K562 treated with DMSO at 1 percent for 24 hours (cell line): Measurements from ENCODE around the gene EPHA3. TPM values are rescaled to one million over a fixed set of nuclear protein-coding genes. Genes with fewer than 3 reads are reported as not detected.

Experiments
- total RNA-seq: library from RNA; unstranded; fragments of 300-600 nt; gene quantifications from 2 replicates; pipeline ENCODE4 v1.2.3, GENCODE V29; 2022; ENCODE audit warnings: low read depth; ENCODE audit not compliant: insufficient read depth

EPHA3 gene
- not detected in 2 replicates for total RNA-seq

GRCh38 chr3:89107461-89108290 lies at the start of gene EPHA3:
TSS of gene EPHA3 (plus strand) at chr3:89107621. CDS start at chr3:89107749, 128 bp downstream.

